Measurements from ENCODE around the gene SLC30A9. TPM values are rescaled to one million over a fixed set of nuclear protein-coding genes. Genes with fewer than 3 reads are reported as not detected.

SLC30A9 gene
- total and polyA plus RNA-seq, 10 of the 15 experiments (the other 5 are each of a cell fraction or from before 2014, with no cell fraction given), result 12.1 to 75.9 (median 46.6) TPM

DNA sequence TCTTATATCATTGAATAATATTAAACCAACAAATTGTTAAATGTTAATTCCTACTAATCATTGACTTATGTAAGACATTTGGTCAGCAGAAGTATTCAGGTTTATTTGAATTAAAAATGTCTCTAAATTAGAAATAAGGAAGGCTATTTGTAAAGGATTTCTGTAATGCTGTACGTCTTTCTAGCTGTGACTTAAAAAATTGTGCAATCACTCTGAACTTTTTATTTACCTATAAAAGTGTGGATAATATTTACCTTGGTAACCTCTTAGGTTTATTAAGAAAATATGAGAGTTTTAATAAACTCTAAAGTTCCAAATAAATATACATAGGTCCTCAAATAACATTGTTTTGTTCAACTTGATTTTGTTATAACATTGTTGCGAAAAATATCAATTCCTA is 76.9 kb downstream of the SLC30A9 start:
- Histone ChIP-seq H3K4me3 (no peak overlapping the region), H3K4me1 (ENCODE audit: control insufficient read depth, insufficient read depth, low read length) (no peaks in the 10 kb centered on the region), H2AFZ (ENCODE audit: control insufficient read depth, low read depth, low read length) (no peak overlapping the region), H3K9me3 (replicated peaks; ENCODE audit: control insufficient read depth, insufficient read depth, low read length) (no peaks in the 10 kb centered on the region), H3K9ac (ENCODE audit: control insufficient read depth, insufficient read depth, low read length) (no peak overlapping the region), H3K27ac (ENCODE audit: control insufficient read depth, insufficient read depth) (no peak overlapping the region), H3K79me2 (ENCODE audit: control insufficient read depth, insufficient read depth, low read length) (no peaks in the 10 kb centered on the region), H3K27me3 (replicated peaks in 1 of 2; ENCODE audit: control insufficient read depth in 2 of 2, insufficient read depth in 2 of 2, low read length in 1 of 2) (no peaks in the 10 kb centered on the region), H3K36me3 (ENCODE audit: control insufficient read depth in 2 of 2, insufficient read depth in 2 of 2, low read length in 1 of 2) (peaks cover 0 to 5% of the 10 kb centered on the region in 2 experiments; a peak in 2 of 4 replicates), H3K4me2 (ENCODE audit: control insufficient read depth, insufficient read depth) (no peak overlapping the region), H4K20me1 (ENCODE audit: control insufficient read depth, insufficient read depth) (no peaks in the 10 kb centered on the region)
- ChIA-PET CTCF (no interaction called here), POLR2A (no interaction called here), SMC1A (ENCODE audit: uncharacterized antibody, unreplicated experiment) (no interaction called here), RAD21 (ENCODE audit: unreplicated experiment) (no interaction called here)
- FAIRE-seq (no peak), ATAC-seq (no peak), DNase-seq (ENCODE audit: low read depth, low spot score) (no peak)
- 48% methylated on average over 2 of the region's 2 CpGs for WGBS (ENCODE audit: insufficient coverage, insufficient replicate concordance, low lambda C conversion rate, missing lambda C conversion rate)
- no peak for TF ChIP-seq ASH2L (IDR thresholded peaks at IDR 0.05; ENCODE audit: borderline replicate concordance, low read depth)
- TF ChIP-seq DPF2 (IDR thresholded peaks at IDR 0.05), result no peak
- TF ChIP-seq MTA2 (IDR thresholded peaks at IDR 0.05; ENCODE audit: low read depth), result no peak
- no peak for TF ChIP-seq YY1 (IDR thresholded peaks at IDR 0.05; ENCODE audit: low read depth, low read length)
- TF ChIP-seq CEBPB (IDR thresholded peaks at IDR 0.05; ENCODE audit: borderline replicate concordance in 1 of 2, low read depth in 2 of 2, low read length in 2 of 2), result no peak
- TF ChIP-seq RAD21 (IDR thresholded peaks at IDR 0.05; ENCODE audit: insufficient read depth, low read depth, low read length), result no peak
- TF ChIP-seq RFX5 (IDR thresholded peaks at IDR 0.05; ENCODE audit: low read depth, low read length), result no peak
- no peak for TF ChIP-seq POLR2A (IDR thresholded peaks at IDR 0.05; ENCODE audit: low read depth, low read length)
- no peak for TF ChIP-seq SPI1 (IDR thresholded peaks at IDR 0.05; ENCODE audit: borderline replicate concordance, insufficient read depth, low read depth, low read length)
- TF ChIP-seq POU2F2 (IDR thresholded peaks at IDR 0.05; ENCODE audit: borderline replicate concordance, low read depth, low read length), result no peak
- no peak for TF ChIP-seq SMAD1 (IDR thresholded peaks at IDR 0.05; ENCODE audit: low read depth, partially characterized antibody)
- no peak for TF ChIP-seq CHD1 (IDR thresholded peaks at IDR 0.05; ENCODE audit: low read depth, low read length)
- TF ChIP-seq CREB1 (IDR thresholded peaks at IDR 0.05; ENCODE audit: low read depth), result no peak
- TF ChIP-seq STAT1 (conservative IDR thresholded peaks at IDR 0.05), result no peak
- intact Hi-C loops (cut with micrococcal nuclease; ENCODE audit: unreplicated experiment), result no loop called here
- in situ Hi-C loops (cut with MboI), result no loop called here
- no TSS peak for BruUV-seq (replicated peaks)
